Gastrocnemius medialis (tissue), 4 donors: Measurements from ENCODE around the gene CARD16.

ENCODE experiments used
- POLR2A ChIP-seq, 2 donors: fragments of 450-650 bp; IDR thresholded peaks; one replicate each; pipeline ENCODE4 v1.6.1; 2017; ENCODE audit warnings: antibody characterized with exemption in 2 of 2, mild to moderate bottlenecking in 2 of 2, moderate library complexity in 2 of 2
- TF ChIP-seq, protein P1 (sequence below), 5 experiments: fragments of 450-650 bp in 3 of 5; fragments of 200-600 bp in 2 of 5; sonication (generic) in 2 of 5; IDR thresholded peaks in 4 of 5; conservative IDR thresholded peaks in 1 of 5; 1 replicate in 4 of 5; 2 replicates in 1 of 5; pipeline ENCODE4 v1.5.1; 2016 to 2019; ENCODE audit warnings: antibody characterized with exemption in 5 of 5, mild to moderate bottlenecking in 3 of 5, moderate library complexity in 3 of 5

GRCh38 chr11:105033781-105034180, 11.4 kb downstream of the CARD16 start:
- TF ChIP-seq, protein P1, sequence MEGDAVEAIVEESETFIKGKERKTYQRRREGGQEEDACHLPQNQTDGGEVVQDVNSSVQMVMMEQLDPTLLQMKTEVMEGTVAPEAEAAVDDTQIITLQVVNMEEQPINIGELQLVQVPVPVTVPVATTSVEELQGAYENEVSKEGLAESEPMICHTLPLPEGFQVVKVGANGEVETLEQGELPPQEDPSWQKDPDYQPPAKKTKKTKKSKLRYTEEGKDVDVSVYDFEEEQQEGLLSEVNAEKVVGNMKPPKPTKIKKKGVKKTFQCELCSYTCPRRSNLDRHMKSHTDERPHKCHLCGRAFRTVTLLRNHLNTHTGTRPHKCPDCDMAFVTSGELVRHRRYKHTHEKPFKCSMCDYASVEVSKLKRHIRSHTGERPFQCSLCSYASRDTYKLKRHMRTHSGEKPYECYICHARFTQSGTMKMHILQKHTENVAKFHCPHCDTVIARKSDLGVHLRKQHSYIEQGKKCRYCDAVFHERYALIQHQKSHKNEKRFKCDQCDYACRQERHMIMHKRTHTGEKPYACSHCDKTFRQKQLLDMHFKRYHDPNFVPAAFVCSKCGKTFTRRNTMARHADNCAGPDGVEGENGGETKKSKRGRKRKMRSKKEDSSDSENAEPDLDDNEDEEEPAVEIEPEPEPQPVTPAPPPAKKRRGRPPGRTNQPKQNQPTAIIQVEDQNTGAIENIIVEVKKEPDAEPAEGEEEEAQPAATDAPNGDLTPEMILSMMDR (IDR thresholded peaks at IDR 0.05 in 4 of 5, conservative IDR thresholded peaks at IDR 0.05 in 1 of 5): no peak
- no peak for TF ChIP-seq POLR2A (IDR thresholded peaks at IDR 0.05)
